TTC549 (cell line): ENCODE results near the gene MIOX.

Experiments
- FAIRE-seq: peaks from 2 replicates; lab custom pipeline; 2012; peaks lifted over from hg19 to GRCh38; lab: Jason Lieb, UNC

Gene MIOX

GRCh38 chr22:50455201-50455600 lies 31.5 kb upstream of the MIOX start:
- FAIRE-seq = no peak

- no peak for FAIRE-seq
These were observed 30.6 kb upstream of the MIOX start for GRCh38 chr22:50456026-50456425.

- no peak for FAIRE-seq
These were observed 30.0 kb upstream of the MIOX start for GRCh38 chr22:50456466-50457234.

GRCh38 chr22:50459016-50459415 lies 27.6 kb upstream of the MIOX start:
- no peak for FAIRE-seq

- FAIRE-seq = no peak
These were observed 27.0 kb upstream of the MIOX start for GRCh38 chr22:50459496-50460140.

- FAIRE-seq = no peak
These were observed 25.7 kb upstream of the MIOX start for GRCh38 chr22:50460938-50461337.

- no peak for FAIRE-seq
These were observed 25.1 kb upstream of the MIOX start for GRCh38 chr22:50461536-50461935.

- FAIRE-seq = no peak
These were observed 24.6 kb upstream of the MIOX start for GRCh38 chr22:50461979-50462540.

- no peak for FAIRE-seq
These were observed 23.3 kb upstream of the MIOX start for GRCh38 chr22:50463188-50463900.

GRCh38 chr22:50464451-50464850 lies 22.2 kb upstream of the MIOX start:
- no peak for FAIRE-seq

- no peak for FAIRE-seq
These were observed 21.4 kb upstream of the MIOX start for GRCh38 chr22:50465066-50465930.

GRCh38 chr22:50467341-50467740 lies 19.3 kb upstream of the MIOX start:
- FAIRE-seq = no peak

GRCh38 chr22:50467773-50468440 lies 18.8 kb upstream of the MIOX start:
- no peak for FAIRE-seq

GRCh38 chr22:50468626-50469025 lies 18.0 kb upstream of the MIOX start:
- no peak for FAIRE-seq

GRCh38 chr22:50469377-50470305 lies 17.0 kb upstream of the MIOX start:
- FAIRE-seq = no peak

- no peak for FAIRE-seq
These were observed 16.2 kb upstream of the MIOX start for GRCh38 chr22:50470491-50470890.

GRCh38 chr22:50471197-50471847 lies 15.3 kb upstream of the MIOX start:
- no peak for FAIRE-seq

- no peak for FAIRE-seq
These were observed 14.7 kb upstream of the MIOX start for GRCh38 chr22:50471962-50472361.

GRCh38 chr22:50473088-50473487 lies 13.6 kb upstream of the MIOX start:
- no peak for FAIRE-seq
